Measurements from ENCODE around the gene PIP5K1B.

PIP5K1B gene

GRCh38 chr9:68740561-68740960 lies 35.5 kb downstream of the PIP5K1B start:
- H3K9ac ChIP-seq, result no peak overlapping the region
- H3K4me3 ChIP-seq (ENCODE audit: low read depth, low read length), result no peak overlapping the region
- TF ChIP-seq, protein P1, sequence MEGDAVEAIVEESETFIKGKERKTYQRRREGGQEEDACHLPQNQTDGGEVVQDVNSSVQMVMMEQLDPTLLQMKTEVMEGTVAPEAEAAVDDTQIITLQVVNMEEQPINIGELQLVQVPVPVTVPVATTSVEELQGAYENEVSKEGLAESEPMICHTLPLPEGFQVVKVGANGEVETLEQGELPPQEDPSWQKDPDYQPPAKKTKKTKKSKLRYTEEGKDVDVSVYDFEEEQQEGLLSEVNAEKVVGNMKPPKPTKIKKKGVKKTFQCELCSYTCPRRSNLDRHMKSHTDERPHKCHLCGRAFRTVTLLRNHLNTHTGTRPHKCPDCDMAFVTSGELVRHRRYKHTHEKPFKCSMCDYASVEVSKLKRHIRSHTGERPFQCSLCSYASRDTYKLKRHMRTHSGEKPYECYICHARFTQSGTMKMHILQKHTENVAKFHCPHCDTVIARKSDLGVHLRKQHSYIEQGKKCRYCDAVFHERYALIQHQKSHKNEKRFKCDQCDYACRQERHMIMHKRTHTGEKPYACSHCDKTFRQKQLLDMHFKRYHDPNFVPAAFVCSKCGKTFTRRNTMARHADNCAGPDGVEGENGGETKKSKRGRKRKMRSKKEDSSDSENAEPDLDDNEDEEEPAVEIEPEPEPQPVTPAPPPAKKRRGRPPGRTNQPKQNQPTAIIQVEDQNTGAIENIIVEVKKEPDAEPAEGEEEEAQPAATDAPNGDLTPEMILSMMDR (IDR thresholded peaks at IDR 0.05), result no peak

GRCh38 chr9:68741234-68741633 lies 36.2 kb downstream of the PIP5K1B start:
- Histone ChIP-seq H3K79me2 (no peaks in the 10 kb centered on the region), H3K4me2 (ENCODE audit: low read length) (no peak overlapping the region), H3K9ac (no peak overlapping the region), H3K27me3 (ENCODE audit: control insufficient read depth, insufficient read depth, low read length) (no peaks in the 10 kb centered on the region), H3K4me3 (ENCODE audit: low read depth, low read length) (no peak overlapping the region), H2AFZ (no peak overlapping the region), H3K9me3 (ENCODE audit: control insufficient read depth, low read length) (no peaks in the 10 kb centered on the region), H3K36me3 (ENCODE audit: control insufficient read depth, insufficient read depth, low read length) (no peaks in the 10 kb centered on the region), H3K27ac (no peak overlapping the region), H3K4me1 (no peaks in the 10 kb centered on the region)
- TF ChIP-seq, protein P1 (IDR thresholded peaks at IDR 0.05), result no peak

More at GRCh38 chr9:68740561-68740960, 35.5 kb downstream of the PIP5K1B start:
- no peaks in the 10 kb centered on the region for H3K36me3 ChIP-seq (ENCODE audit: control insufficient read depth, insufficient read depth, low read length)
- H3K4me2 ChIP-seq (ENCODE audit: low read length), result no peak overlapping the region
- no peaks in the 10 kb centered on the region for H3K4me1 ChIP-seq
- no peaks in the 10 kb centered on the region for H3K79me2 ChIP-seq
- H3K27ac ChIP-seq, result no peak overlapping the region
- H3K27me3 ChIP-seq (ENCODE audit: control insufficient read depth, insufficient read depth, low read length), result no peaks in the 10 kb centered on the region
- H3K9me3 ChIP-seq (ENCODE audit: control insufficient read depth, low read length), result no peaks in the 10 kb centered on the region
- no peak overlapping the region for H2AFZ ChIP-seq

DNA sequence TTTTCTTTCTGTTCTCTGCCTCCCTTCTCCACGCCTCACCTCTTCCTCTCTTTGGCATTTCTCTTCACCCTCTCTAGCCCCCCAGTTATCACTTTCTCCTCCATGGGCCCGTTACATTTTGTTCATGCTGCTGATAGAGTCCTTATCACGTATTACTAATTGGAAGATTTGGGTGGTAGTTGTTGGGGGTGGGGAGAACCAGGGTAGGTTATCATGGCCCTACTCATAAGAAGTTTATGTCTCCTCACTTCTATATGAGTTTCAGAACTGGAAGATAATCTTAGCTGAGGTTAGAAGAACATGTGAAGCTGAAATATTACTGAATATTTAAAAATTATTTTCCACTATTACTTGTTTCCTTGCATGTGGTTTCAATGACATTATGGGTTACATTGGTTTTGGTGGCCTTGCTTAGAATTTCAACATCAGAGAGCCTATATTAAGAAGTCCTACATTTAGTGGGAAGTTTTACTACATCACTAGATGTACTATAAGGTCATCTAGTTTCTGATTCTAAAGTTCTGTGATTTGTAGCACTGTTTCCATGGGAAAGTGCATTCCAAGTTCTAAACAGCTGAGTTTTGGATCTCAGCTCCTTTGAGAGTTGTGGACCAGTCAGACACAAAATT lies 36.8 kb downstream of the PIP5K1B start:
- TF ChIP-seq, protein P1 (IDR thresholded peaks at IDR 0.05), result no peak
- Histone ChIP-seq H3K36me3 (ENCODE audit: control insufficient read depth, insufficient read depth, low read length) (no peaks in the 10 kb centered on the region), H2AFZ (no peak overlapping the region), H3K9ac (no peak overlapping the region), H3K9me3 (ENCODE audit: control insufficient read depth, low read length) (no peaks in the 10 kb centered on the region), H3K79me2 (no peaks in the 10 kb centered on the region), H3K27ac (no peak overlapping the region), H3K4me1 (no peaks in the 10 kb centered on the region), H3K4me2 (ENCODE audit: low read length) (no peak overlapping the region), H3K4me3 (ENCODE audit: low read depth, low read length) (no peak overlapping the region), H3K27me3 (ENCODE audit: control insufficient read depth, insufficient read depth, low read length) (no peaks in the 10 kb centered on the region)

- no peaks in the 10 kb centered on the region for H3K79me2 ChIP-seq
- no peak overlapping the region for H2AFZ ChIP-seq
- TF ChIP-seq, protein P1 (IDR thresholded peaks at IDR 0.05), result no peak
- H3K4me2 ChIP-seq (ENCODE audit: low read length), result no peak overlapping the region
- H3K4me3 ChIP-seq (ENCODE audit: low read depth, low read length), result no peak overlapping the region
- H3K27ac ChIP-seq, result no peak overlapping the region
- H3K27me3 ChIP-seq (ENCODE audit: control insufficient read depth, insufficient read depth, low read length), result no peaks in the 10 kb centered on the region
- H3K36me3 ChIP-seq (ENCODE audit: control insufficient read depth, insufficient read depth, low read length), result no peaks in the 10 kb centered on the region
- H3K4me1 ChIP-seq, result no peaks in the 10 kb centered on the region
- no peaks in the 10 kb centered on the region for H3K9me3 ChIP-seq (ENCODE audit: control insufficient read depth, low read length)
- H3K9ac ChIP-seq, result no peak overlapping the region
Measured at GRCh38 chr9:68742333-68742730, 37.3 kb downstream of the PIP5K1B start.

- no peak overlapping the region for H2AFZ ChIP-seq
- H3K4me3 ChIP-seq (ENCODE audit: low read depth, low read length), result no peak overlapping the region
- no peaks in the 10 kb centered on the region for H3K79me2 ChIP-seq
- no peaks in the 10 kb centered on the region for H3K9me3 ChIP-seq (ENCODE audit: control insufficient read depth, low read length)
- H3K27me3 ChIP-seq (ENCODE audit: control insufficient read depth, insufficient read depth, low read length), result no peaks in the 10 kb centered on the region
- TF ChIP-seq, protein P1 (IDR thresholded peaks at IDR 0.05), result no peak
- H3K4me1 ChIP-seq, result no peaks in the 10 kb centered on the region
- H3K27ac ChIP-seq, result no peak overlapping the region
- H3K4me2 ChIP-seq (ENCODE audit: low read length), result no peak overlapping the region
- no peaks in the 10 kb centered on the region for H3K36me3 ChIP-seq (ENCODE audit: control insufficient read depth, insufficient read depth, low read length)
- H3K9ac ChIP-seq, result no peak overlapping the region
Measured at GRCh38 chr9:68744426-68744825, 39.4 kb downstream of the PIP5K1B start.
